Measurements from ENCODE around the gene ITGA6. TPM values are rescaled to one million over a fixed set of nuclear protein-coding genes. Genes with fewer than 3 reads are reported as not detected.
A peak's percentile ranks its signal among the peaks of the same experiment; 100 is the strongest.

The ITGA6 gene
- total RNA-seq, 1 experiment from 2014 or later: 0.37 TPM

GRCh38 chr2:172470958-172471922 is 43.9 kb downstream of the ITGA6 start:
- Histone ChIP-seq H3K79me2 (ENCODE audit: low read length) (no peaks in the 10 kb centered on the region), H3K9ac (ENCODE audit: low read length) (no peak overlapping the region), H4K20me1 (ENCODE audit: insufficient read depth, low read depth, low read length) (no peaks in the 10 kb centered on the region), H3K36me3 (ENCODE audit: insufficient read depth, low read length) (no peaks in the 10 kb centered on the region), H3K27ac (ENCODE audit: low read length) (no peak overlapping the region), H3K9me3 (ENCODE audit: low read length) (no peaks in the 10 kb centered on the region), H3K9me2 (replicated peaks; ENCODE audit: insufficient read depth, low read length) (no peaks in the 10 kb centered on the region), H3K4me2 (ENCODE audit: low read depth, low read length, poor library complexity, severe bottlenecking) (no peak overlapping the region), H3K4me1 (ENCODE audit: low read length) (no peaks in the 10 kb centered on the region), H3K27me3 (ENCODE audit: low read length) (no peaks in the 10 kb centered on the region), H3K4me3 (ENCODE audit: low read length) (no peak overlapping the region), H2AFZ (ENCODE audit: low read length) (no peak overlapping the region)
- no peak for DNase-seq

- Histone ChIP-seq H3K4me3 (ENCODE audit: low read length) (no peak overlapping the region), H3K27me3 (ENCODE audit: low read length) (no peaks in the 10 kb centered on the region), H2AFZ (ENCODE audit: low read length) (no peak overlapping the region), H3K36me3 (ENCODE audit: insufficient read depth, low read length) (no peaks in the 10 kb centered on the region), H3K4me2 (ENCODE audit: low read depth, low read length, poor library complexity, severe bottlenecking) (no peak overlapping the region), H4K20me1 (ENCODE audit: insufficient read depth, low read depth, low read length) (no peaks in the 10 kb centered on the region), H3K27ac (ENCODE audit: low read length) (no peak overlapping the region), H3K9me3 (ENCODE audit: low read length) (no peaks in the 10 kb centered on the region), H3K79me2 (ENCODE audit: low read length) (no peaks in the 10 kb centered on the region), H3K9ac (ENCODE audit: low read length) (no peak overlapping the region), H3K4me1 (ENCODE audit: low read length) (no peaks in the 10 kb centered on the region), H3K9me2 (replicated peaks; ENCODE audit: insufficient read depth, low read length) (no peaks in the 10 kb centered on the region)
- no peak for DNase-seq
Measured at GRCh38 chr2:172472446-172473033, 45.2 kb downstream of the ITGA6 start.

- H4K20me1 ChIP-seq (ENCODE audit: insufficient read depth, low read depth, low read length): no peaks in the 10 kb centered on the region
- H3K9me2 ChIP-seq (replicated peaks; ENCODE audit: insufficient read depth, low read length): no peaks in the 10 kb centered on the region
- DNase-seq: no peak
- H2AFZ ChIP-seq (ENCODE audit: low read length): no peak overlapping the region
- H3K36me3 ChIP-seq (ENCODE audit: insufficient read depth, low read length): no peaks in the 10 kb centered on the region
- H3K9me3 ChIP-seq (ENCODE audit: low read length): no peaks in the 10 kb centered on the region
- H3K9ac ChIP-seq (ENCODE audit: low read length): no peak overlapping the region
- H3K79me2 ChIP-seq (ENCODE audit: low read length): no peaks in the 10 kb centered on the region
- no peaks in the 10 kb centered on the region for H3K27me3 ChIP-seq (ENCODE audit: low read length)
- no peaks in the 10 kb centered on the region for H3K4me1 ChIP-seq (ENCODE audit: low read length)
- H3K4me3 ChIP-seq (ENCODE audit: low read length): no peak overlapping the region
- no peak overlapping the region for H3K4me2 ChIP-seq (ENCODE audit: low read depth, low read length, poor library complexity, severe bottlenecking)
- no peak overlapping the region for H3K27ac ChIP-seq (ENCODE audit: low read length)
Measured at GRCh38 chr2:172473167-172473566, 45.8 kb downstream of the ITGA6 start.

GRCh38 chr2:172478353-172478752 is 51.0 kb downstream of the ITGA6 start:
- Histone ChIP-seq H3K9me3 (ENCODE audit: low read length) (no peaks in the 10 kb centered on the region), H3K36me3 (ENCODE audit: insufficient read depth, low read length) (no peaks in the 10 kb centered on the region), H3K9me2 (replicated peaks; ENCODE audit: insufficient read depth, low read length) (no peaks in the 10 kb centered on the region), H3K79me2 (ENCODE audit: low read length) (no peaks in the 10 kb centered on the region), H3K27ac (ENCODE audit: low read length) (no peak overlapping the region), H3K4me2 (ENCODE audit: low read depth, low read length, poor library complexity, severe bottlenecking) (no peak overlapping the region), H3K9ac (ENCODE audit: low read length) (no peak overlapping the region), H3K4me1 (ENCODE audit: low read length) (no peaks in the 10 kb centered on the region), H3K4me3 (ENCODE audit: low read length) (no peak overlapping the region), H4K20me1 (ENCODE audit: insufficient read depth, low read depth, low read length) (no peaks in the 10 kb centered on the region), H2AFZ (ENCODE audit: low read length) (no peak overlapping the region), H3K27me3 (ENCODE audit: low read length) (no peaks in the 10 kb centered on the region)
- DNase-seq: no peak

- no peak overlapping the region for H3K27ac ChIP-seq (ENCODE audit: low read length)
- H3K9me2 ChIP-seq (replicated peaks; ENCODE audit: insufficient read depth, low read length): no peaks in the 10 kb centered on the region
- H3K4me3 ChIP-seq (ENCODE audit: low read length): no peak overlapping the region
- no peaks in the 10 kb centered on the region for H3K4me1 ChIP-seq (ENCODE audit: low read length)
- no peaks in the 10 kb centered on the region for H3K79me2 ChIP-seq (ENCODE audit: low read length)
- H4K20me1 ChIP-seq (ENCODE audit: insufficient read depth, low read depth, low read length): no peaks in the 10 kb centered on the region; the same call in 1 of the 2 replicates
- no peak overlapping the region for H2AFZ ChIP-seq (ENCODE audit: low read length)
- no peaks in the 10 kb centered on the region for H3K27me3 ChIP-seq (ENCODE audit: low read length)
- H3K9ac ChIP-seq (ENCODE audit: low read length): no peak overlapping the region
- no peaks in the 10 kb centered on the region for H3K9me3 ChIP-seq (ENCODE audit: low read length)
- no peak overlapping the region for H3K4me2 ChIP-seq (ENCODE audit: low read depth, low read length, poor library complexity, severe bottlenecking)
- no peaks in the 10 kb centered on the region for H3K36me3 ChIP-seq (ENCODE audit: insufficient read depth, low read length)
- no peak for DNase-seq
Measured at GRCh38 chr2:172480301-172481218, 53.2 kb downstream of the ITGA6 start.

GRCh38 chr2:172481507-172482262 is 54.3 kb downstream of the ITGA6 start:
- Histone ChIP-seq H3K36me3 (ENCODE audit: insufficient read depth, low read length) (no peaks in the 10 kb centered on the region), H3K9ac (ENCODE audit: low read length) (no peak overlapping the region), H3K27me3 (ENCODE audit: low read length) (no peaks in the 10 kb centered on the region), H3K9me3 (ENCODE audit: low read length) (no peaks in the 10 kb centered on the region), H3K4me3 (ENCODE audit: low read length) (no peak overlapping the region), H3K9me2 (replicated peaks; ENCODE audit: insufficient read depth, low read length) (no peaks in the 10 kb centered on the region), H4K20me1 (ENCODE audit: insufficient read depth, low read depth, low read length) (no peaks in the 10 kb centered on the region; the same call in 1 of the 2 replicates), H2AFZ (ENCODE audit: low read length) (no peak overlapping the region), H3K4me1 (ENCODE audit: low read length) (no peaks in the 10 kb centered on the region), H3K4me2 (ENCODE audit: low read depth, low read length, poor library complexity, severe bottlenecking) (no peak overlapping the region), H3K27ac (ENCODE audit: low read length) (no peak overlapping the region), H3K79me2 (ENCODE audit: low read length) (no peaks in the 10 kb centered on the region)
- DNase-seq: no peak

GRCh38 chr2:172484253-172484652 is 56.9 kb downstream of the ITGA6 start:
- Histone ChIP-seq H2AFZ (ENCODE audit: low read length) (no peak overlapping the region), H3K4me1 (ENCODE audit: low read length) (no peaks in the 10 kb centered on the region), H4K20me1 (ENCODE audit: insufficient read depth, low read depth, low read length) (no peaks in the 10 kb centered on the region; the same call in 1 of the 2 replicates), H3K4me3 (ENCODE audit: low read length) (no peak overlapping the region), H3K36me3 (ENCODE audit: insufficient read depth, low read length) (no peaks in the 10 kb centered on the region), H3K79me2 (ENCODE audit: low read length) (no peaks in the 10 kb centered on the region), H3K27me3 (ENCODE audit: low read length) (no peaks in the 10 kb centered on the region), H3K27ac (ENCODE audit: low read length) (no peak overlapping the region), H3K4me2 (ENCODE audit: low read depth, low read length, poor library complexity, severe bottlenecking) (no peak overlapping the region), H3K9me3 (ENCODE audit: low read length) (no peaks in the 10 kb centered on the region), H3K9ac (ENCODE audit: low read length) (no peak overlapping the region), H3K9me2 (replicated peaks; ENCODE audit: insufficient read depth, low read length) (no peaks in the 10 kb centered on the region)
- peak; percentile 61 for DNase-seq
